GM21717 (cell line): ENCODE data around the gene TELO2.

Experiments
- ATAC-seq: cut with Tn5 transposase; IDR thresholded peaks from one replicate; pipeline ENCODE4 v1.9.1; 2021; ENCODE audit warnings: mild to moderate bottlenecking, moderate library complexity; ENCODE audit not compliant: unreplicated experiment

Gene TELO2

GRCh38 chr16:1533443-1533951, 40.3 kb downstream of the TELO2 start, which contains the start of gene TMEM204:
TMEM204 (plus strand) TSS chr16:1533666; CDS start chr16:1534276, 610 bp downstream.
- ATAC-seq, result no peak

DNA sequence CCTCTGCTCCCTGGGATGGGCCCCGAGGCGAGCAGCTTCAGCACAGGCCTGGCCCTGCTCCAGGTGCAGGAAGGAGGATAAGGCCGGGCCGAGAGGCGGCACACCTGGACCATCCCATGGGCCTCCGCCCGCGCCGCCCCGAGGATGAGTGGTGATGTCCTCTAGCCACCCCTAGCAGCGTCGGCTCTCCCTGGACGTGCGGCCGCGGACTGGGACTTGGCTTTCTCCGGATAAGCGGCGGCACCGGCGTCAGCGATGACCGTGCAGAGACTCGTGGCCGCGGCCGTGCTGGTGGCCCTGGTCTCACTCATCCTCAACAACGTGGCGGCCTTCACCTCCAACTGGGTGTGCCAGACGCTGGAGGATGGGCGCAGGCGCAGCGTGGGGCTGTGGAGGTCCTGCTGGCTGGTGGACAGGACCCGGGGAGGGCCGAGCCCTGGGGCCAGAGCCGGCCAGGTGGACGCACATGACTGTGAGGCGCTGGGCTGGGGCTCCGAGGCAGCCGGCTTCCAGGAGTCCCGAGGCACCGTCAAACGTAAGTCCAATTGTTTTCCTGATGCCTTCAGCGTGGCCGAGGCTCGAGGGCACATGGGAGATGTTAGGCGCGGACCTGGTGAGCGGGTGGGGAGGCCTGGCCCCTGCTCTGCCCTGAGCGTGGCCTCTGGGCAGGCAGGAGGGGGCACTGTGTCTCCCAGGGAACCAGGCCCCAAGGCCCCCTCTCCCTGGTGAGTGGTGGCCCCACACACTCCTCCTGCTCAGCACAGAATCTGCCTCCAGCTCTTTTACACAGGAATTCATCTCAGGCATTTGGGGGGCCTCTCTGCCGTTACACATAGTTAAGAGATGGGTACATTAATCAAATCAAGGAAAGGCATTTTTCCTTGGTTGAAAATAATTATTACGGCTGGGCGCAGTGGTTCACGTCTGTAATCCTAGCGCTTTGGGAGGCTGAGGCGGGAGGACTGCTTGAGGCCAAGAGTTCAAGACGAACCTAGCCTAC, 41.2 kb downstream of the TELO2 start:
- ATAC-seq, result no peak

GRCh38 chr16:1535391-1536291, 42.5 kb downstream of the TELO2 start:
- no peak for ATAC-seq

DNA sequence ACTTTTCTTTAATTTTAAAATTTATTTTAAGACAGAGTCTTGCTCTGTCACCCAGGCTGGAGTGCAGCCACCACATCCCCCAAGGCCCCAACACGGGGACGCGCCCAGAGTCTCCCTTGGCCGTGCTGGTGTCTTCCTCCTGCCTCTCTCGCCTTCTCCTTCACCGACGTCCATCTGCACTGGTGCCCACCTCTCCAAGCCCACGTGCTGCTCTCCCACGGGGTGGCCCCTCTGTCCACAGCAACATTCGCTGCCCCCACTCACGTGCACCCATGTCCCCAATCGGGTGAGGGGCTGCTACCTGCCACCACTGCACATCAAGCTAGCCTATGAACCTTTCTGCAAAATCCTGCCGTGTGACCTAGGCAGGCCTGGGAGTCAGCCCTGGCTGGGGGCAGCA, 43.4 kb downstream of the TELO2 start:
- ATAC-seq, result no peak

GRCh38 chr16:1537138-1537577, 44.0 kb downstream of the TELO2 start:
- ATAC-seq, result no peak

DNA sequence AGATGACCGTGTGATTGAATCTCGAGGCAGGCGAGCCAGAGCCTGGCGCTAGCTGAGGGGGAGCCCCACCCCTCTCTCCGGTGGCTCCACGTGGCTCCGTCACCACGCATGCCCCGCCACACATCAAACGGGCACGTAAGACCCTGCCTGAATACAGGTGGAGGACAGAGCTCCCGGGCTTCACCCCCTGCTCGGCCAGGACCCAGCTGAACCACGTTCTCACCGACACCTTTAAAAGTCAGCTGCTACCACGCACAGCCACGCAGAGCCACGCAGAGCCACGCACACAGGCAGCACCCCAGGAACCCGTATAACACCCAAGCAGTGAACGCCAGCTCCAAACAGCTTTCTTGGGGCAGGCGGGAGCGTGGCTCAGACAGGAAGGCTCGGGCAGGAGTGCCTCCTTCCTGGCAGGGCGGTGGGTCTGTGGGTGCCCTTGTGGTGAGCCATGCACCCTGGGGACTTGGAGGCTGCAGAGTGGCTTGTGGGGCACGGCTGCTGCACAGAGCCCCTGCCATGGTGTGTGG, 44.7 kb downstream of the TELO2 start:
- ATAC-seq, result no peak

DNA sequence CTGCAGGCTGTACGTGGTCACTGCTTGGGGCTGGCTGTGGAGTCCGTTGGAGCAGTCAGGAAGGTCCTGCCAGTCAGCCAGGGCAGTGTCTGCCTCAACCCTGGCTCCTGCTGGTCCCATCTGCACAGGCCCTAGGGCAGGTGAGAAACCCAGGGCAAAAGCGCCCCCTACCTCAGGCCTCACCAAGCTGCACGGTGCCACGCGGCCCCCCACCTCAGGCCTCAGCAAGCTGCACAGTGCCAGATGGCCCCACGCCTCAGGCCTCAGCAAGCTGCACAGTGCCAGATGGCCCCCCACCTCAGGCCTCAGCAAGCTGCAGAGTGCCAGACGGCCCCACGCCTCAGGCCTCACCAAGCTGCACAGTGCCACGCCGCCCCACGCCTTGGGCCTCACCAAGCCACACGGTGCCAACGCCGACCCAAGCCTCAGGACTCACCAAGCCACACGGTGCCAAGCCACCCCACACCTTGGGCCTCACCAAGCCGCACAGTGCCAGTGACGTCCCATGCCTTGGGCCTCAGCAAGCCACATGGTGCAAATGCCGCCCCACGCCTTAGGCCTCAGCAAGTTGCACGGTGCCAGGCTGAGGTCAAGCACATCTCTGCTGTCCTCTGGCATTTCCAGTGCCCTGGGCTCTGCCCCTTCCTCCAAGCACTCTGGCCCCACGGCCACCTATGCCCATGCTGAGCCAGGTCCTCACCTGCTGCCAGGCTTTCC, 45.8 kb downstream of the TELO2 start:
- ATAC-seq, result no peak

- no peak for ATAC-seq
Observed at GRCh38 chr16:1539720-1540555, 46.8 kb downstream of the TELO2 start.

DNA sequence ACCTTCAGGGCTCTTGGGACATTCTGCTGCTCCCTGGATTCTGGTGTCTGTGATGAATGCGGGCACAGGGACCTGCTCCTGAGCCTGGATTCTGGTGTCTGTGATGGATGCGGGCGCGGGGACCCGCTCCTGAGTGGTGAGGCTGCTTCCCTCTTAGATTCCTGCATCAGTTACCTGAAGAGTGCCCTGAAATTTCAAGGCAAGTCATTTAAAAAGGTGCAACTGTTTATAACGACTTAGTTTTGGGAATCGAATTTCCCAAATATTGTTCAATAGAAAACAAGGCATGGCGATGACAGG, 47.3 kb downstream of the TELO2 start:
- no peak for ATAC-seq

DNA sequence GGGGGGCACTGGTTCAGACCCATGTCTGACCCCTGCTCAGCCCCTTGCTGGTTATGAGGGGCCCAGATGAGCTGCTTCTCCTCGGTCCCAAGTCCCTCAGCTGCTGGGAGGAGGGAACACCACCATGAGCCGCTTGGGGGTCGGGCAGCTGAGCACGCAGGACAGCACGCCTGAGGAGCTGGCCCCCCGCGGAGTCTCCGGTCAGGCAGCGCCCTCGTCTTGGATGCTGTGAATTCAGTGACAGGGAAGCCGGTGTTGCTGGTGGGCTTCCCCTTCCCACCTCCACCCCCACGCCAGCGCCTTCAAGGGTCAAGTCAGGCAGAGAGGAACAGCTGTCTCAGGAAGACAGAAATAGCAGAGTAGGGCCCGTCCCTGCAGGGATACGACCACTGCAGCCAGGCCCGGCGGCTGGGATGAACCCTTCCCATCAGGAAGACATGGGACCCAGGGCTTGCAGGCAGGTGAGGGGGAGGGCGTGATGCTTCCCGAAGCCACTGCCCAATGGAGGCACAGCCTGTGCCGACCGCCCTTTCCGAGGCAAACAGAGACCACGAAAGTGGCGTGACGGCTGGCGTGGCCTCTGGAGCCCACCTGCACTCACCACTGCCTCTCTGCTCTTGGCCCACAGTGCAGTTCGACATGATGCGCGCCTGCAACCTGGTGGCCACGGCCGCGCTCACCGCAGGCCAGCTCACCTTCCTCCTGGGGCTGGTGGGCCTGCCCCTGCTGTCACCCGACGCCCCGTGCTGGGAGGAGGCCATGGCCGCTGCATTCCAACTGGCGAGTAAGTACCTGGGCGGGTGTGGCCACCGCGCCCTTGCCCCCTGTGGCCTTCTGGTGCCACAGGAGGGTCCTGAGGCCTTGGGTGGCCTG, 48.4 kb downstream of the TELO2 start:
- ATAC-seq, result no peak

- ATAC-seq, result no peak
Observed at GRCh38 chr16:1542166-1542500, 49.0 kb downstream of the TELO2 start.

GRCh38 chr16:1542533-1542932, 49.4 kb downstream of the TELO2 start:
- ATAC-seq, result no peak

DNA sequence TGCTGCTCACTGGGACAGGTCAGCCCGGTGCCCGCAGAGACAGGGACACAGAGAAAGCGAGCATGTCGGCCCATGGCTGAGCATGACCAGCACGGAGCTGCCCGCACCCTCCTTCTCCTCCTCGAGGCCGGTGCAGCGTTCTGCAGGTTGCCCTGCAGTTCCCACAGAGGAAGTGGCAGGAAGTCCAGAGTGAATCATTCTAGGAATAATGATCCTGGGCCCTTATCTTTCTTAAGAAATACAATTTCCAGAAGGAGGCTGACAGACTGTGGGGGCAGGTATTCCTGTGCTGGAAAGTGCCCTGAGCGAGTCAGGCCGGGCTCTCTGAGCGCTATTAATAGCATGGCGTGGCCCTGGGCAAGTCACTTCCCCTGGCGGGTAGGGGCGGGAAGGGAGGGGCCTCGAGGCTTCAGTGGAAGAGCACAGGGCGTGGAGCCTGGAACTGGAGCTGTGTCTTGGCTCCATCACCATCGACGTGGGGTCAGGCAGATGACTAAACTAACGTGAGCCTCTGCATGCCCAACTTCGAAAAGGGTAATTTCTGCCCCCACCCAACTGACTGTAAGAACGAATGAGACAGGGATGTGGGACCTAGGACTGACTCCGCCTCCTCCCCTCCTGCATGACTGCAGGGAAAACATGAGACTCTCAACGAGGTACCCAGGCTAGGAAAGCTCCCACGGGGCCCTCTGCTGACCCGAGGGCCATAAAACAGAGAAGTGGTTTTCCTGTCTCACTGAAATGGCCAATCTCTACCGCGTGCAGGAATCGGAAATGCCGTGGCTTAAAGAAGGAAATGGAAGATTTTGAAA, 50.1 kb downstream of the TELO2 start:
- ATAC-seq, result no peak

GRCh38 chr16:1545044-1546040, 52.2 kb downstream of the TELO2 start:
- ATAC-seq, result no peak

GRCh38 chr16:1546430-1546829, 53.3 kb downstream of the TELO2 start:
- no peak for ATAC-seq

DNA sequence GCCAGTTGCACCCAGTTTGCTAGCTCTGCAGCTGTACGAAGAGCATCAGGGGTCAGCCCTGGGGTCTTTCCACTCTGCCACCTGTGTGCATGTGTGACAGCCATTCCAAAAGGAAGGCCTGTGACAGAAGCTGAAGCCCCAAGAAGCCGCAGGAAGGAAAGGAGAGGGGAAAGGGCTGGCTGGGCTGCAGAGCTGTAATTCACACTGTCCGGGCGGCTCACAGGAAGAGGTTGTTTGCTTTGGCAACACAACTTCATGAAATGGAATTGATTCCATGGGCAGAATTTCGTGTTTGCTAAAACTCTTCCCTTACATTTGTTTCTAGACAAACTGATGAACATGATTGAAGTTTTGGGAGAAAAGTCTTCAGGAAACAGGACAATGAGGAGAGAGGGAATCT, 55.1 kb downstream of the TELO2 start:
- no peak for ATAC-seq

- ATAC-seq, result no peak
Observed at GRCh38 chr16:1548727-1549126, 55.6 kb downstream of the TELO2 start.
